ENCODE measurements around the gene SPATA6L.

Gene SPATA6L

GRCh38 chr9:4572184-4572826, 94.0 kb downstream of the SPATA6L start:
- ChIA-PET CTCF (no interaction called here), POLR2A (no interaction called here)
- H3K4me3 ChIP-seq (ENCODE audit: low read depth, low read length): no peak overlapping the region
- TF ChIP-seq, protein P1, sequence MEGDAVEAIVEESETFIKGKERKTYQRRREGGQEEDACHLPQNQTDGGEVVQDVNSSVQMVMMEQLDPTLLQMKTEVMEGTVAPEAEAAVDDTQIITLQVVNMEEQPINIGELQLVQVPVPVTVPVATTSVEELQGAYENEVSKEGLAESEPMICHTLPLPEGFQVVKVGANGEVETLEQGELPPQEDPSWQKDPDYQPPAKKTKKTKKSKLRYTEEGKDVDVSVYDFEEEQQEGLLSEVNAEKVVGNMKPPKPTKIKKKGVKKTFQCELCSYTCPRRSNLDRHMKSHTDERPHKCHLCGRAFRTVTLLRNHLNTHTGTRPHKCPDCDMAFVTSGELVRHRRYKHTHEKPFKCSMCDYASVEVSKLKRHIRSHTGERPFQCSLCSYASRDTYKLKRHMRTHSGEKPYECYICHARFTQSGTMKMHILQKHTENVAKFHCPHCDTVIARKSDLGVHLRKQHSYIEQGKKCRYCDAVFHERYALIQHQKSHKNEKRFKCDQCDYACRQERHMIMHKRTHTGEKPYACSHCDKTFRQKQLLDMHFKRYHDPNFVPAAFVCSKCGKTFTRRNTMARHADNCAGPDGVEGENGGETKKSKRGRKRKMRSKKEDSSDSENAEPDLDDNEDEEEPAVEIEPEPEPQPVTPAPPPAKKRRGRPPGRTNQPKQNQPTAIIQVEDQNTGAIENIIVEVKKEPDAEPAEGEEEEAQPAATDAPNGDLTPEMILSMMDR (IDR thresholded peaks at IDR 0.05; ENCODE audit: insufficient read depth, low read length, missing control alignments): no peak
- no peak for DNase-seq (ENCODE audit: low read depth, low spot score)

GRCh38 chr9:4569101-4569500, 97.2 kb downstream of the SPATA6L start:
- no peak overlapping the region for H3K4me3 ChIP-seq (ENCODE audit: low read depth, low read length)
- POLR2A ChIA-PET: no interaction called here
- DNase-seq (ENCODE audit: low read depth, low spot score): no peak
- TF ChIP-seq, protein P1 (IDR thresholded peaks at IDR 0.05; ENCODE audit: insufficient read depth, low read length, missing control alignments): no peak
- CTCF ChIA-PET: interaction anchor here (1.2 kb wide), 2 partner anchors 17 to 35 kb away, joined by 3 to 5 read pairs; no protein-coding TSS in a partner anchor

- POLR2A ChIA-PET: interaction anchor here (0.7 kb wide), 1 partner anchor 15 kb away, joined by 3 read pairs; no protein-coding TSS in a partner anchor
- CTCF ChIA-PET: no interaction called here
Measured at GRCh38 chr9:4567601-4568000, 98.7 kb downstream of the SPATA6L start.

DNA sequence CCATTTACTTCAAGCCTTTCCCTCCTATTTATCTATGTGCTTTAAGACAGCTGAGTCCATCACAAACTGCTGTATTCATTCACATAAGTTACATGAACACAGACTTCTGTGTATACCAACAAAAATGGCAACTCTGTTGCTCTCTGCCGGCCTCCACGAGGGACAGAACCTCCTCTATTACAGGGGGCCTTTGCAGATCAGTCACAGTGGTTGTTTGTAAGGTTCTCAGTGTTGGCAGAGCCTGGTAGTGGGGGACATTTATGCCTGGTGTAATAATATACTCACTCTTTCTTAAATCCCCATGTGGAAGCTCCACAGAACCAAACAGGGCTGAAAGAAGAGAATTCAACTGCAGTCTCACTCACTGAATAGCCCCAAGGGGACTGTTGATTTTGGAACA, 99.5 kb downstream of the SPATA6L start:
- CTCF ChIA-PET: interaction anchor here (0.9 kb wide), 1 partner anchor 8 kb away, joined by 4 read pairs; no protein-coding TSS in a partner anchor
- TF ChIP-seq, protein P1 (IDR thresholded peaks at IDR 0.05; ENCODE audit: insufficient read depth, low read length, missing control alignments): no peak
- H3K4me3 ChIP-seq (ENCODE audit: low read depth, low read length): no peak overlapping the region
- POLR2A ChIA-PET: no interaction called here
- DNase-seq (ENCODE audit: low read depth, low spot score): no peak

More at GRCh38 chr9:4567601-4568000, 98.7 kb downstream of the SPATA6L start:
- no peak for DNase-seq (ENCODE audit: low read depth, low spot score)
- TF ChIP-seq, protein P1 (IDR thresholded peaks at IDR 0.05; ENCODE audit: insufficient read depth, low read length, missing control alignments): no peak
- H3K4me3 ChIP-seq (ENCODE audit: low read depth, low read length): no peak overlapping the region

DNA sequence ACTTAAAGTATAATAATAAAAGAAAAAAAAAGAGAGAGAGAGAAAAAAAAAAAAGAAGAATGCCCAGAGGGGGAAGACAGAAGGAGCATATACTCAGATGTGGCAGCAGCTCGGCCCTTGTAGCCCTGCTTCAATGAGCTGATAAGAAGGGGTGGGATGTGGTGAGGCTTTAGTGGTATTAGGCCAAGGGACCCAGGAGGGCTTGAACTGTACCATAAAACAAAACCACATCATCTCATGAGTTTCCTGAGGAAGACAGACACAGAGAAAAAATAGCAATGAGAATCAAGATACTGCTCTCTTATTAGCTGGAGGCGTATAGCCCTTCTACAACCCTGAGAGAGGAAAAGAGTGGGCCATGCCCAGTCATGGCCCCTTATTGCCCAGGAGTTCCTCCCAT, 103.2 kb downstream of the SPATA6L start:
- TF ChIP-seq, protein P1 (IDR thresholded peaks at IDR 0.05; ENCODE audit: insufficient read depth, low read length, missing control alignments): no peak
- ChIA-PET CTCF (interaction anchor here (0.6 kb wide), 1 partner anchor 12 kb away, joined by 3 read pairs; no protein-coding TSS in a partner anchor), POLR2A (no interaction called here)
- DNase-seq (ENCODE audit: low read depth, low spot score): no peak
- no peak overlapping the region for H3K4me3 ChIP-seq (ENCODE audit: low read depth, low read length)

- ChIA-PET CTCF (no interaction called here), POLR2A (no interaction called here)
- TF ChIP-seq, protein P1 (IDR thresholded peaks at IDR 0.05; ENCODE audit: insufficient read depth, low read length, missing control alignments): no peak
- no peak for DNase-seq (ENCODE audit: low read depth, low spot score)
- H3K4me3 ChIP-seq (ENCODE audit: low read depth, low read length): no peak overlapping the region
Measured at GRCh38 chr9:4559261-4560182, 106.8 kb downstream of the SPATA6L start.

Data from AG04449 (cell line).